HG03039 (cell line): ENCODE data around the gene MEIG1.
"Not testable (repeated sequence)": the region's sequence is repeated elsewhere in the genome, so short reads cannot be mapped to it uniquely, and the experiment has no call there.

Experiments used
- ATAC-seq: cut with Tn5 transposase; IDR thresholded peaks from one replicate; pipeline ENCODE4 v1.9.1; 2021; ENCODE audit warnings: mild to moderate bottlenecking, moderate library complexity; ENCODE audit not compliant: unreplicated experiment

Gene MEIG1, protein sequence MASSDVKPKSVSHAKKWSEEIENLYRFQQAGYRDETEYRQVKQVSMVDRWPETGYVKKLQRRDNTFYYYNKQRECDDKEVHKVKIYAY

DNA sequence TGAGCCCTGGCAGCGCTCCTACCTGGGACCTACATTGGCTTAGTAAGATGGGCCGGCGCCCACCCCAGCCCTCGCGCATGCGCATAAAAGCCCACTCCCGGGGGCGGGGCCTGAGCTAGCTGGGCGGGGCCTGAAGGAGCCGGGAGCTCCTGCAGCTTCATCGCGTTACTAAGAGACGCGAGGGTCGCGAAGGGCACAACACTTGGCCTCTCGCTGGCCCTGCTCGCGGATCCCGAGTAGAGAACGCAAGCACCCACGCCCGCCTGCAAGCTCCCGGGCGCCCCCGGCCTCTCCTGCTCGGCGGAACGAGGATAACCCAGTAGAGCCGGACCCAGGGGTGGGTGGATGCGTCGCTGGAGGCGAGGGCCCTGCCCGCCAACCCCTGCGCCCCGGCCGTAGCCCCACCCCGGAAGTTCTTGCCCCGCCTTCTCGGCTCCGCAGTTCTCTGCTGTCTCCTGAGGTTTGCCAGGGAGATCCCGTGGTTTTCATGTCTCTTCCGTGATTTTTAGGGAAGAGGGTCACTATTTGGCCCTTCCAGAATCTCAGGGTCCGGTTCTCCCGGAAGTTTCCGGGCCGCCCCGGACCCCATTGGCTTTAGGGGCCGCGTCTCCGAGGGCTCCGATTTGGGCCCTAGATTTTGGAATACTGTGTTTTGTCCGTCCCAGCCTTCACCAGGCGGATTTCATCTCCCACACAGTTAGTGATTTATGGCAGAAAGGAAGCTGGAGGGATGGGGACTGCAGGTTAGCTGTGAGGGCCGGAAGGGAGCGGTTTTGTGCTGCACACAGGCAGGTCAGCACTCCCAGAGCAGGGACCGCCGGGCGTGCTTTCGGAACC, at the start of gene MEIG1:
Gene MEIG1 (plus strand): TSS at position 168 of the 837 bp plus-strand sequence. CDS start 7,081 bp downstream, outside the sequence.
- peak; percentile 81 for ATAC-seq

DNA sequence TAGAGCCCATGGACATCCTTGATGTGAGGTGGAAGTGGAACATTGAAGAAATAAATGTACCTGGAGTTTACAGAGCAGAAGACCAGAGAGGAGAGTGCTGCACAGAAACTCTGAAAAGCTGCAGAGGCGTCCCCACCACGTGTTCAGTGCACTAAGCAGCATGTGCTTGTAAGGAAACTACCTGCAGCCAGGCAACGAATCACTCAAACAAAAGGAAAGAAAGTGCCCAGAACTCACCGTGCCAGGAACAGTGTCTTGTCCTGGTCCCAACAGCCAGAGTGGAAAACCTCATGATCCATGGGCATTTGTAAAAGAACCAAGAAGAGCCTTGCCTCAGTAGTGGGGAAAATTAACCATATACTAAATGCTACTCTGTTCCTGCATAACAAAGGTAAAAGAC, 48.2 kb upstream of the MEIG1 start:
- no peak for ATAC-seq

DNA sequence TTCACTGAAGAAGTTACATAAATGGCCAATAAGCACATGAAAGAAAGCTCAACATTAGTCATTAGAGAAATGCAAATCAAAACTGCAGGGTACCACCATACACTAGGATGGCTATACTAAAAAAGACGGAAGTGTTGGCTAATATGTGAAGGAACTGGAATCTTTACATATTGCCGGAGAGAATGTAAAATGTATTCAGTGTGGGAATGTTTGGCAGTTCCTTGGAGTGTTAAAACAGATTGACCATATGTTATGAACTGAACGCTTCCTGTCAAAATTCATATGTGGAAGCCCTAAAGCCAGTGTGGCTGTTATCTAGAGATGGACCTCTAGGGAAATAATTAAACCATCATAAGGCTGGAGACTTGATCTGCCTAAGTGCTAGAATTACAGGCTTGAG, 47.4 kb upstream of the MEIG1 start:
- no peak for ATAC-seq

DNA sequence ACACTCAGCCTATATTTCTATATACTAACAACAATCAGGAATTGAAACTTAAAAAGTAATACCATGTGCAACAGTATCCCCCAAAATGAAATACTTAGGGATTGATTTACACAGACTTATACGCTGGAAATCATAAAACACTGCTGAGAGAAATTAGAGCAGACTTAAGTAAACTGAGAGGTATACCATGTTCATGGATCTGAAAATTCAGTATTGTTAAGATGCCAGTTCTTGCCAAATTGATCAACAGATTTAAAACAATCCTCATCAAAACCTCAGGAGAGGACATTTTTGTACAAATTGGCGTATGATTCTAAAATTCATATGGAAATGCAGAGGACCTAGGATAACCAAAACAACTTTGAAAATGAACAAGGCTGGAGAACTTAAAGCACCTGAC, 42.6 kb upstream of the MEIG1 start:
- no peak for ATAC-seq

DNA sequence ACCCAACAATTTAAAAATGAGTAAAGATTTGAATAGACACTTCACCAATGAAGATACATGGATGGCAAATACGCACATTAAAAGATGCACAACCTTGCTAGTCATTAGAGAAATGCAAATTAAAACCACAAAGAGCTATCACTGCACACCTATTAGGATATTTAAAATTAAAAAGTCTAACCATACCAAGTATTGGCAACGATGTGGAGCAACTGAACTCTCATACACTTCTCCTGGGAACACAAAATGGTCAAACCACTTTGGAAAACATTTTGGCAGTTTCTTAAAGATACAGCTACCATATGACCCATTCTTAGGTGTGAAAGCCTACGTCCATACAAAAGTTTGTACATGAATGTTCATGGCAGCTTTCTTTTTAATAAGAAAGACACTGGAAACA, 41.4 kb upstream of the MEIG1 start:
- no peak for ATAC-seq

DNA sequence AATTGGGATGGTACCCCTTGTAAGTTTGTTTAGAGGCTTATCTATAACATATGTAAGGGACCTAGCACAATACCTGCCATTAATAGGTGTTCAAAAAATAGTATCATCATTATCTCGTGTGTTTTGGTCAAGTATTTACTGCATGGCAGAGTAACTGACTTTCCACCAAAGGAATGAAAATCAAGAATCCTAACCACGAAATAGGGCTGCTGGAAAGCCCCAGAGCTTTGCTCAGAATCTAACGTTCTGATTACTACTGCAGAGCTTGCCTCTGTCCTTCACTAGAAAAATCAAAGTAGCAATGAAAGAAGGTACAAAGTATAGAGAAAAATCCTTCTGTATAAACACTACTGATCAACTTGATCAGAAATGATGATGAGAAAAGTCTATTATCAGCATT, 40.2 kb upstream of the MEIG1 start:
- no peak for ATAC-seq

DNA sequence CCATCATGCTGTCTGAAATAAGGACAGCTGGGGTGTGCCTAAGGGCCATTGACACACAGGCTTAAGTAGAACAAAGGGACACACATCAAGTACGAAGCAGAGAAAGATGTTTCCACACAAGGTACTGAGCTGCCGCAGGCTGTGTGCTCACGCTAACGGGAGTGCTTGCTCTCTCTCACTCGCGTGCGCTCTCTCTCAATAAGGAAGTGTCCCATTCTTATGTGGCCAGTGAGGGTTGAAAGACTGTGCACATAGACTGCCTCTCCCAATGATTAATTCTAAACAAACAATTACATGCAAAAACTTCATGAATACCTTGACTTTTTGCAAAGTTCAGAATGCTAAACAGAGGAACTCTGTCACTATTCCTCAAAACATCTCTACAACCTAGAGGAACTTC, 35.2 kb upstream of the MEIG1 start:
- ATAC-seq, result no peak

DNA sequence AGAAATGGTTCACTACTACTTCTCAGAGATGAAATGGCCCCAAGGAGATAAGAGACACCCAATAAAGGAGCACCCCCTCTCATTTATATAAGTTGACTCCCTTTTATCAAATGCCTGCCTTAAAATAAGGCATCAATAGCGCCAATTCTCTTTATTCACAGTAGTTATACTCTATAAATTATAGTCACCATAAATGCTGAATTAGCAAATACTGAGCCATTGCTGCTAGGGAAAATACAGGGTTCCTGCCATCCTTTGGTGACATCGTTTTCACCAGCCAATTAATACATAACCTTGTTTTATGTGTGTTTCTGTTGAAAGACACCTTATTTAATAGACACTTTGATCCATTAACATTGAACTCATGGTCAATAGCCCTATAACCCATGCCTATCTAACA, 33.9 kb upstream of the MEIG1 start:
- no peak for ATAC-seq

DNA sequence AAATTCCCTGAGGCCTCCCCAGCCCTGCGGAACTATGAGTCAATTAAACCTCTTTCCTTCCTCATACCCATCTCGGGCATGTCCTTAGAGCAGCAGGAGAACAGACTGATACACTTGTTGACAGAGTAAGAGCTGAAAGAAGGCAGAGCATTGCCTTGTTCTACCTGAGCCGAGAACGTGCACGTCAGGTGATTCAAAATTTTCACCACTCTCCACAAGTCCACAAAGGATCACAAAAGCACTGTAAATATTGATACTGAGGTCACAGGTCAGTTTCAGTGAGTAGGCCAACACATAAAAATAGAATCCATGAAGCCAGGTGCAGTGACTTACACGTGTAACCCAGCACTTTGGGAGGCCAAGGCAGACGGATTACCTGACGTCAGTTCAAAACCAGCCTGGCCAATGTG, 33.1 kb upstream of the MEIG1 start:
- ATAC-seq, result no peak

DNA sequence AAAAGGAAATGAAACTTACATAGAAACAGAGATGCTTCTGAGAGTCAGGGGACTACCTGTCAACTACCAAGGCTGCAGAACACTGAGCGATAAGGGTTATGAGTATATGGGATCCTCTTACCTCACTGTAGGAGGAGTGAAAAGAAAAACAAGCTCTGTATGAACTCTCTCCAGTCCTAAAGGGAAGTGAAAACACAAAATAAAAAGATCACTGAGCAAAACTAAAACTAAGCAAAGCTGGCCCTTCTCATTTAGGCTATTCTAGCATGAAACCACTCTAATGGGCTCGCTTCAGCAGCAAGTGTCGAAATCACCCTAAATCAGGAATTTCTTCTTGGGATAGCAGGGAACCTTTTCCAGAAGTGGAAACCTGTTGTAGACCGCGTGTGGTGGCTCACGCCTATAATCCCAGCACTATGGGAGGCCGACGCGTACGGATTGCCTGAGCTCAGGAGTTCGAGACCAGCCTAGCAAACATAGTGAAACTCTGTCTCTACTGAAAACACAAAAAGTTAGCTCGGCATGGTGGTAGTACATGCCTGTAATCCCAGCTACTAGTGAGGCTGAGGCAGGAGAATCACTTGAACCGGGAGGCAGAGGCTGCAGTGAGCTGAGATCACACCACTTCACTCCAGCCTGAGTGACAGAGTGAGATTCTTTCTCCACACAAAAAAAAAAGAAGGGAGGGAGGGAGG, 32.3 kb upstream of the MEIG1 start:
- peak; percentile 96 for ATAC-seq

DNA sequence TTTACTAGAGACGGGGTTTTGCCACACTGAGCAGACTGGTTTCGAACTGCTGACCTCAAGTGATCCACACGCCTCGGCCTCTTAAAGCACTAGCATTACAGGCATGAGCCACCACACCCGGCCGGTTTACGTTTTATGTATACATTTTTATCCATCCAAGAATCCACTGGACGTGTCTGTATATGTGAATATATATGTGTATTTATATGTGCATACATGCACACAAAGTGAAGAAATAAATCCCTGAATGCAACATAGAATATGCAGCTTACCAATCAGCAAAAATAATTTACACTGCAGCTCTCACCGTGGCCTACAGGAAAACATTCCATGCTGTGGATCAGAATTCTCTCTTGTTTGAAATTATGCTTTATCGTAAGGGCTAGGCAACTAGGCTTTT, 28.6 kb upstream of the MEIG1 start:
- no peak for ATAC-seq

DNA sequence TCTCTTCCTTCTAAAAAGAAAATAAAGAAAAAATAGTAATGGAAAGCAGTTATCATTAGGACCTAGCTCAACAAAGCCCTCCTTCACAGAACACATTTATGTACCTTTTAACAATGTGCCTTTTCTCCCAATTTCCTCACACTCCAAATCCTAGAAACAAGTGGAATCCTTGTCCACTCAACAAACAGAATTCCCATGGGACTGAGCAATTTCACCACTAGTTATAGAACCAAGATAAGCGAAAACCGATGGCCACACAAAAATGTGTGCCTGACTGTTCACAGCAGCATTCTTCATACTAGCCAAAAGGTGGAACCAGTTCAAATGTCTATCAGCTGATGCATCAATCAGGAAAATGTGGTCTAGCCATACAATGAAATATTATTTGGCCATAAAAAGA, 22.6 kb upstream of the MEIG1 start:
- ATAC-seq, result no peak

DNA sequence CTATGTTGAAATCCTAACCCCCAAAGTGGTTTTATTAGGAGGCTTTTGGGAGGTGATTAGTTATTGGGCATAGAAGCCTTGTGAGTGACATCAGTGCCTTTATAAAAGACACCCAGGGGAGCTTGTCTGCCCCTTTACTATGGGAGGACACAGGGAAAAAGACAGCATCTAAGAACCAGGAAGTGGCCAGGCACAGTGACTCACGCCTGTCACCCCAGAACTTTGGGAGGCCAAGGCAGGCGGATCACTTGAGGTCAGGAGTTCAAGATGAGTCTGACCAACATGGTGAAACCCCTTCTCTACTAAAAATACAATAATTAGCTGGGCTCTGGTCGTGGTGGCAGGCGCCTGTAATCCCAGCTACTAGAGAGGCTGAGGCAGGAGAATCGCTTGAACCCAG, 20.2 kb upstream of the MEIG1 start:
- ATAC-seq, result not testable (repeated sequence)

DNA sequence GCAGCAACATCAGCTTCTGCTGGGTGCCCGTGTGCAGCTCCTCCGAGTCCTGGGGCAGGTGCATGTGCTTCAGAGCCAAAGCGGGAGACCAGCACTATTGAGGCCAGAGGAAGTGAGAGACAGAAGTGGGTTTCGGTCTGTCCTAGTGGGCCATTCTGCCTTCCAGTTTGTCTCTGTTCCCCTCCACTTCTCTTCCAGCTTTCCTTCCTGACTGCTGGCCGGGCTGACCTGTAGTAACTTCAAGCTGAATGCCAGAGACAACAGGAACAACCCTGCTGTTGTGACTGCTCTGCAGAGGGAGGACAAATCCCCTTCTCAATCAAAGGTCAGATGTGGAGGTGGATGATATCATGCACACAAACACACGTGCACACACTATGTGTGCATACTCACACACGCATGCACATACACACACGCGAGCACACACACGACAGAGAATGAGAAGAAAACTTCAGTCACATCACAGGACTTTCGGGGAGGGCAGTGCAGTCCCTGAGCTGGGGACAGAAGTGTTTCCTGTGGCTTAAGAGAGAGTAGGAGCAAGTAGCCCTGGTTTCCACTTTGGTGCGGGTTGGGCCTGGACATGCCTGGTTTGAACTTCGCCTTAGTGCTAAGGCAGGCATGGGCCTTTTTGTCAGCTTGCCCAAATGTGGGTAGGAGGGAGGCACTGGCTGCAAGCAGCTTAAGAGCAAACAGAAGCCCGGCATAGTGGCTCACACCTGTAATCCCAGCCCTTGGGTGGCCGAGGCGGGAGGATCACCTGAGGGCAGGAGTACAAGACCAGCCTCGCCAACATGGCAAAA, 16.8 kb upstream of the MEIG1 start:
- ATAC-seq, result peak; percentile 77

DNA sequence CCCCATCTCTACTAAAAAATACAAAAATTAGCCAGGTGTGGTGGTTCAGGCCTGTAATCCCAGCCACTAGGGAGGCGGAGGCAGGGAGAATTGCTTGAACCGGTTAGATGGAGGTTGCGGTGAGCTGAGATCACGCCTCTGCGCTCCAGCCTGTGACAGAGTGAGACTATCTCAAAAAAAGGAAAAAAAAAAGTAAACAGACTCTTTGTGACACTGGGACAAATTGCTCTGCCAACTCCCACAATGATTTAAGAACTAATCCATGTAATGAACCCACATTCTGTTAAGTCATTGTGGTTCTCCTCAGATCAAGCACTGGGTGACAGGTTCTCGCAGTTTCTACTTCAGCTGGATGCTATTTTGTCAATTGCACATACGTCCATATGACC, 16.2 kb upstream of the MEIG1 start:
- not testable (repeated sequence) for ATAC-seq

DNA sequence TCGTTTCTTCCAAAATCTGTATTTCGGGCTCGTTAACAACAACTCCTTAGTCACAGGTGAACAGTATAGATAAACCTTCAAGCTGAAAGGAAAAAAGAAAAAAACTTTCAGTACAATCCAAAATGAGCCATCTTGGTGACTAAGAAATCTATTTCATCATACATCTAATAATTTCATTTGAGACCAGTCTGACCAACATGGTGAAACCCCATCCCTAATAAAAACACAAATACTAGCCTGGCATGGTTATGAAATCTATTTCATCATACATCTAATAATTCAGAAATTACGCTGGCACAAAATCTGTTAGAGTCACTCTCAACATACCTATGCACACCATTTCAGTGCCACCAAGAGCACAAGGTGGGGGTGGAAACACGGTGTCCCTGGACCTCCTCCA, 14.1 kb upstream of the MEIG1 start:
- no peak for ATAC-seq

DNA sequence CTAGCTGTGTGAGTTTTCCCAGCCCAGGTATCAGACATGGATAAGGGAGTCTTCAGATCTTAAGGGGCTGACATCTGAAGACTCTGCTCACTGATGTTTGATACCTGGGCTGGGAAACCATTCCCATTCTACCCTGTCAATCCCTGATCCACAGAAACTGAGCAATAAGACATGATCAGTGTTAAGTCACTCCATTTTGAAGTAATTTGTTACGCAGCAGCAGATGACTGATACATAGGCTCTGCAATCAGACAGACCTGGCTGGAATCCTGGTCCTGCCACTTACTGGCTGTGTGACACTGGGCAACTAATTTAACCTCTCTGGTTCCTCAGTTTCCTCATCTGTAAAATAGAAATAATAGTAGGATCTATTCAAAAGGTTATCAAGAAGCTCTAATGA, 11.9 kb upstream of the MEIG1 start:
- ATAC-seq, result no peak

DNA sequence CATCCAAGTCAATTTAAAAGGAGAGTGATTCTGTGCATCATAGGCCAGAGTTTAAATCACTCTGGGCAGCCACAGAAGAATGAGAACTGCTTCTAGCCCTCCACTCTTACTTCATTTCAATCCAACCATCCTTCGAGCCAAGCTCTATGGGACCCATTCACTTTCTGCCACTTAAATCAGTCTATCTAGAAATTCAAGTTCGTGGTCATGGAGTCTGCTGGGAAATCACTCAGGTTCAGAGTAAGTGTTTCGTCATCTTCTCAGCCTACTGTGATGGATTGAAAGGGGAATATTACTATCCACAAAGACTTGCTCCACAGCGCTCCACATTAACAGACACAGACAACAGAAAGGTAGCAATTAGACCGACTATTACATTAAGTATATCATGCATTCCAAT, 9.9 kb upstream of the MEIG1 start:
- ATAC-seq, result no peak

DNA sequence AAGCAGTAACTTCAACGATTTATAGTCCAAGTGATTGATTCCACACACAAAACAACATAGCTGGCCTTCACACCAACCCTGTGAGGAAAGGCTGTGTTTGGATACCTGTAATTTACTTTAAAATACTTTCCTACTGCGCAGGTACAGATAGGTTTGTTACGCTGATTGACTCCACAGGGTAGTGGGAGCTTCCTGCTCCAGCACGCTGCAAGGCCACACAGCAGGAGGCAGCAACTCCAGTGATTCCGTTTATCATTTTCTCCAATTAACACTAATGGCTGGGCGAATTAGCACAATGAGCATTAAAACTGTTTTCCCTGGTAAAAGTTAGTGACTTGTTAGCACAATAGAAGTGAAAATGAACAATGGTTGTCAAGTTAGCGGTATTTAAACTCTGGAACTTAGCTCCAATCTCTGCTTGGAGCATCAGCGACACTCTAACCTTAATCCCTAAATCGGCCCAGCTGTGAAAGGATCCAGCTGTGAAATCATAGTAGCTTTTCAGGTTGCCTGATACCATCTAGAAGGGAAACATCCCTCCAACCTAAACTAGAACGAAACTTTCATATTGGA, 6.3 kb upstream of the MEIG1 start:
- ATAC-seq, result no peak

DNA sequence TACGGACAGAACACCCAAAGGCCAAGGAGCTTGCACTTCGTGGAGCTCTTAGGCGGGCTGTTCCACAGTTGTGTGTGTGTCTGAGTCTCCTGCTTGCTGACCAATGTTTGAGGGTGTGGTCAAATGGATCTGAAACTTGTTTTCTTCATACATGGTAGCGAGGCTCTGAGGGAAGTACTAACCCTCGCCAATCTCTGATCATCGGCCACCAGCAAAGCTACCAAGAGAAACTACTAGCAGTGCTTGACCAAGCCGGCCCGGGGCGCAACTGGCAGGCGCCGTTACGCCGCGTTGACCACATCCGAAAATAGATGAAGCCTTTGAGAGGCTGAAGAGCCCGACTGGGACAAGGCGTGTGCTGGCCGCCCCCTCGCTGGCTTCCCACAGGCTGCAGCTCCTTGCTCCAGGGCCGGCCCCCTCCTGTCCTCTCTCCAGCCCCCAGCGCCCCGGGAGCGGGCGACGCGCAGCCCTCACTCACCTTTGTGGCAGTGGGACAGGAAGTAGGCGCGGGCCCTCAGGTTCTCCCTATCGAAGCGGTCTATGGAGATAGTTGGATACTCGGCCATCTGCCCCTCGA, 5.7 kb upstream of the MEIG1 start:
- peak; percentile 27 for ATAC-seq
